HG02642 (cell line): ENCODE measurements around the gene DNAJB1.

ENCODE experiments used
- ATAC-seq: cut with Tn5 transposase; IDR thresholded peaks from one replicate; pipeline ENCODE4 v1.9.1; 2021; ENCODE audit warnings: mild to moderate bottlenecking; ENCODE audit not compliant: unreplicated experiment, poor library complexity

DNAJB1 gene

DNA sequence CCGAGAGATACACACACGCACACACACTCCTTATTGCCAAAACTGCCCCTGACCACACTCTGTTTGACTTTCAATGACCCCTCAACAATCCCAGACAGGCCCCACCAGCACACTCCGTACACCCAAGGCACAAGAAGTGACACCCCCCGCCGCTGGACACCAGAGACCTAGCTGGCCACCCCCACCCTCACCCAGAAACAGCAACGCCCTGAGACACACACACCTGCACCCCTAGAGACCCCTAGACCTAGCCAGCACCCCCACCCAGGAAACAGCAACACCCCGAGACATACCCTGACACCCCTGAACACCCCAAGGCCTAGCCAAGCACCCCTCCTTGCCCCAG is 41.9 kb downstream of the DNAJB1 start:
- ATAC-seq, result no peak

GRCh38 chr19:14475251-14476073 is 42.7 kb downstream of the DNAJB1 start, which contains the start of gene PTGER1:
TSS of gene PTGER1 (minus strand) at chr19:14475354. CDS start at chr19:14474320, 1,034 bp downstream.
- no peak for ATAC-seq

- no peak for ATAC-seq
Observed at GRCh38 chr19:14474827-14475226, 43.4 kb downstream of the DNAJB1 start.

GRCh38 chr19:14473978-14474578 is 44.1 kb downstream of the DNAJB1 start:
- no peak for ATAC-seq

DNA sequence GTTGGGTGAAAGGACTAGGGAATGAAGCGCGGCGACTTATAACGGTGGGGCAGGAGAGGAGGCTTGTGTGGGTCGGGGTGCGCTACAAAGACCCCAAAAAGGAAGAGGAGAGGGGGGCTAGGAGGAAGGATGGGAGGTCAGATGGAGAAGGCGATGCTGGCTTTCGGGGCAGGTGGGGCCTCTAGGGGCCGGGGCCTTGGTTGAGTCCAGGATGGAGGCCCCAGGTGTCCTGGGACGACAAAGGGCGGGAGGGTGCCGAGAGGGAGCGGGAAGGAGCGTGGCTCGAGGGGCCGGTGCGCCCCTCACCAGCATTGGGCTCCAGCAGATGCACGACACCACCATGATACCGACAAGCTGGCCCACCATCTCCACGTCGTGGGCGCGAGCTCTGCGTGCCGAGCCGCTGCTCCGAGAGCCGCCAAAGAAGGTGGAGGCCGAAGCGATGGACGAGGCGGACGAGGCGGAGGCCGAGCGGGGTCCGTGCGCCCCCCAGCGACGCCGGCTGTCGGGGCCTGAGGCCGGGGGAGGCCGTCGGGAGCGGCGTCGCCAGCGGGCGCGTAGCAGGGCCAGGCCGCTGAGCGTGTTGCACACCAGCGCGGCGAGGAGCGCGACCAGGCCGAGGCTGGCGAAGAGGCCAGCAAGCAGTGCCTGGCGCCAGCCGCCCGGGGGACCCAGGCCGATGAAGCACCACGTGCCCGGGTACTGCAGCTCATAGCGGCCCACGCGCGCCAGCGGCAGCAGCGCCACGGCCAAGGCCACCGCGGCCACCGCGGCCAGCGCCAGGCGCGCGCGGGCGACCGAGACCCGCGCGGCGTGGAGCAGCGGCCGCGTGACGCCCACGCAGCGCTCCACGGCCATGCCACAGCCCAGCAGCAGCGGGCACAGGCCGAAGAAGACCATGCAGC is 44.9 kb downstream of the DNAJB1 start:
- no peak for ATAC-seq

DNA sequence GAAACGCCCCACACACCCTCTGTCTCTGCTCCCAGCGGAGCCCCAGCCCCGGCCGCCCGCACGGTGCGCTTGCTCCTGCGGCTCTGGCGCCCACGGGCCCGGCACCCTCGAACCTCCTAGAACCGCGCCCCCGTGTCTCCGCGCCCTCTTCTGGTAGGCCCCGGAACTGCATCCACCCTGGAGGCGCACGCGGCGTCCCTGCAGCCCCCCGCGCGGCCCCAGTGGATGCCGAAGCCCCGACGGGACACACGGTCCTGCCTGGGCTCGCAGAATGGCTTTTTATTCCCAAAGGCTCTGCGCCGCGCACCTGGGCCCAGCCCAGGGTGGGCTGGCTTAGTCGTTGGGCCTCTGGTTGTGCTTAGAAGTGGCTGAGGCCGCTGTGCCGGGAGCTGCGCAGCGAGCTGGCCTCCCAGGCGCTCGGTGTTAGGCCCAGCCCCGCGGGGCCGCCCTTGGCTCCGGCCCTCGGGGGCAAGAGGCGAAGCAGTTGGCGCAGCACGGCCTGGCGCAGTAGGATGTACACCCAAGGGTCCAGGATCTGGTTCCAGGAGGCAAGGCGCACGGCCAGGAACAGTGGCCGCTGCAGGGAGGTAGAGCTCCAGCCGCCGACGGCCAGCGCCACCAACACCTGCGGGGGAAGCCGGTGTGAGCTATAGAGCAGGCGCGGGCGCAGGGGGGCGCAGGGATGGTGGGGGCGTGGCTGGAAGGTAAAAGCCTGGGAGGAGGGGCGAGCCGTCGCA is 45.8 kb downstream of the DNAJB1 start:
- no peak for ATAC-seq

DNA sequence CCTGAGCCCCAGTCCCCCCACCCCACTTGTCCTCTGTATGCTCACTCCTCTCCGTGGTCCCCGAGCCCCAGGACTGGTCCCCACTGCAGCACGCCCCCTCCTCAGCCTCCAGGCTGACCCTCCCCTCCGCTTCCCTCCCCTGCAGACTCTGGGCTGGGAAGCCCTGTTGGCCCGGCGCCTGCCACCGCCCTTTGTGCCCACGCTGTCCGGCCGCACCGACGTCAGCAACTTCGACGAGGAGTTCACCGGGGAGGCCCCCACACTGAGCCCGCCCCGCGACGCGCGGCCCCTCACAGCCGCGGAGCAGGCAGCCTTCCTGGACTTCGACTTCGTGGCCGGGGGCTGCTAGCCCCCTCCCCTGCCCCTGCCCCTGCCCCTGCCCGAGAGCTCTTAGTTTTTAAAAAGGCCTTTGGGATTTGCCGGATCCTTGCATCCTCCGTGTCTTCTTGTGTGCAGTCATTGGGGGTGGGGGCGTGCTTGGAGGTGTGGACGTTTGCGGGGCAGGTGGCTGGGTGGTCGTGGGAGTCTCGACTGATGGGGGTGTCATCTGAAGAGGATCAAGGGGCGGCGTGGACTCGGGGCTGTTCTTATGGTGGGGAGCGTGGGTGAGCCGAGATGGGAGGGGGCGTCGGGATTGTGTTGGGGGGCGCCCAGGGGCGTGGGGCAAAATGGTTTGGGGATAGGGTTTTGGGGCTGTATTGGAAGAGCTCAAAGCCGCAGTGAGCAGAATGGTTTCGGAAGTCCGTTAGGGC is 46.6 kb downstream of the DNAJB1 start:
- no peak for ATAC-seq

- ATAC-seq, result no peak
Observed at GRCh38 chr19:14470031-14470876, 47.9 kb downstream of the DNAJB1 start.

- ATAC-seq, result no peak
Observed at GRCh38 chr19:14467816-14468215, 50.4 kb downstream of the DNAJB1 start.

GRCh38 chr19:14467391-14467790 is 50.8 kb downstream of the DNAJB1 start:
- ATAC-seq, result no peak
